ENCODE data around the gene STAC. TPM values are rescaled to one million over a fixed set of nuclear protein-coding genes. Genes with fewer than 3 reads are reported as not detected.
"Not testable (repeated sequence)": the region's sequence is repeated elsewhere in the genome, so short reads cannot be mapped to it uniquely, and the experiment has no call there.

The STAC gene
- total RNA-seq, 2 donors from 2014 or later, result 0.30 TPM; not detected in 1

- H3K4me3 Mint-ChIP-seq, result no peak overlapping the region
These were observed 114.3 kb downstream of the STAC start for GRCh38 chr3:36494461-36495109.

GRCh38 chr3:36496684-36497633, 116.7 kb downstream of the STAC start:
- no peak for ATAC-seq (replicated peaks)
- H3K36me3 Mint-ChIP-seq (ENCODE audit: low read depth), result no peaks in the 10 kb centered on the region
- no peaks in the 10 kb centered on the region for H3K4me1 Mint-ChIP-seq
- no peak overlapping the region for H3K4me3 Mint-ChIP-seq
- peaks cover 9% of the 10 kb centered on the region for H3K27me3 Mint-ChIP-seq
- H3K9me3 Mint-ChIP-seq, result no peaks in the 10 kb centered on the region
- H3K27ac Mint-ChIP-seq, result no peak overlapping the region

More at GRCh38 chr3:36494461-36495109, 114.3 kb downstream of the STAC start:
- Mint-ChIP-seq H3K9me3 (no peaks in the 10 kb centered on the region), H3K4me1 (no peaks in the 10 kb centered on the region), H3K36me3 (ENCODE audit: low read depth) (no peaks in the 10 kb centered on the region), H3K27ac (no peak overlapping the region), H3K27me3 (peaks cover 9% of the 10 kb centered on the region)
- ATAC-seq (replicated peaks), result no peak

- not testable (repeated sequence) for H3K9me3 Mint-ChIP-seq; H3K27me3 Mint-ChIP-seq; H3K36me3 Mint-ChIP-seq (ENCODE audit: low read depth); H3K27ac Mint-ChIP-seq; H3K4me1 Mint-ChIP-seq; H3K4me3 Mint-ChIP-seq; ATAC-seq (replicated peaks)
These were observed 119.7 kb downstream of the STAC start for GRCh38 chr3:36500053-36500452.

GRCh38 chr3:36501616-36502015, 121.3 kb downstream of the STAC start:
- ATAC-seq (replicated peaks), result no peak
- no peak overlapping the region for H3K27ac Mint-ChIP-seq
- H3K4me3 Mint-ChIP-seq, result no peak overlapping the region
- H3K36me3 Mint-ChIP-seq (ENCODE audit: low read depth), result no peaks in the 10 kb centered on the region
- H3K4me1 Mint-ChIP-seq, result no peaks in the 10 kb centered on the region
- peaks cover 2% of the 10 kb centered on the region for H3K27me3 Mint-ChIP-seq
- H3K9me3 Mint-ChIP-seq, result no peaks in the 10 kb centered on the region

GRCh38 chr3:36505393-36505792, 125.1 kb downstream of the STAC start:
- H3K27ac Mint-ChIP-seq, result no peak overlapping the region
- no peak for ATAC-seq (replicated peaks)
- H3K9me3 Mint-ChIP-seq, result peaks cover 5% of the 10 kb centered on the region
- H3K4me1 Mint-ChIP-seq, result no peaks in the 10 kb centered on the region
- H3K4me3 Mint-ChIP-seq, result no peak overlapping the region
- H3K36me3 Mint-ChIP-seq (ENCODE audit: low read depth), result no peaks in the 10 kb centered on the region
- peaks cover 3% of the 10 kb centered on the region for H3K27me3 Mint-ChIP-seq

- Mint-ChIP-seq H3K27ac (no peak overlapping the region), H3K36me3 (ENCODE audit: low read depth) (no peaks in the 10 kb centered on the region), H3K9me3 (peaks cover 5% of the 10 kb centered on the region), H3K4me1 (no peaks in the 10 kb centered on the region), H3K4me3 (no peak overlapping the region), H3K27me3 (peaks cover 6% of the 10 kb centered on the region)
- no peak for ATAC-seq (replicated peaks)
These were observed 131.6 kb downstream of the STAC start for GRCh38 chr3:36511791-36512486.

- no peaks in the 10 kb centered on the region for H3K36me3 Mint-ChIP-seq (ENCODE audit: low read depth)
- H3K27ac Mint-ChIP-seq, result no peak overlapping the region
- peaks cover 6% of the 10 kb centered on the region for H3K27me3 Mint-ChIP-seq
- no peak overlapping the region for H3K4me3 Mint-ChIP-seq
- peaks cover 5% of the 10 kb centered on the region for H3K9me3 Mint-ChIP-seq
- no peak for ATAC-seq (replicated peaks)
- no peaks in the 10 kb centered on the region for H3K4me1 Mint-ChIP-seq
These were observed 132.3 kb downstream of the STAC start for GRCh38 chr3:36512555-36512954.

GRCh38 chr3:36514171-36514570, 133.9 kb downstream of the STAC start:
- H3K27ac Mint-ChIP-seq, result no peak overlapping the region
- no peak for ATAC-seq (replicated peaks)
- no peaks in the 10 kb centered on the region for H3K9me3 Mint-ChIP-seq
- no peak overlapping the region for H3K4me3 Mint-ChIP-seq
- H3K36me3 Mint-ChIP-seq (ENCODE audit: low read depth), result no peaks in the 10 kb centered on the region
- H3K27me3 Mint-ChIP-seq, result peaks cover 3% of the 10 kb centered on the region
- H3K4me1 Mint-ChIP-seq, result no peaks in the 10 kb centered on the region

GRCh38 chr3:36519682-36520081, 139.4 kb downstream of the STAC start:
- Mint-ChIP-seq H3K36me3 (ENCODE audit: low read depth) (no peaks in the 10 kb centered on the region), H3K27me3 (no peaks in the 10 kb centered on the region), H3K9me3 (no peaks in the 10 kb centered on the region), H3K4me1 (no peaks in the 10 kb centered on the region), H3K4me3 (no peak overlapping the region), H3K27ac (no peak overlapping the region)
- no peak for ATAC-seq (replicated peaks)

GRCh38 chr3:36520241-36521006, 140.1 kb downstream of the STAC start:
- no peak overlapping the region for H3K27ac Mint-ChIP-seq
- no peaks in the 10 kb centered on the region for H3K36me3 Mint-ChIP-seq (ENCODE audit: low read depth)
- no peaks in the 10 kb centered on the region for H3K9me3 Mint-ChIP-seq
- no peaks in the 10 kb centered on the region for H3K4me1 Mint-ChIP-seq
- H3K4me3 Mint-ChIP-seq, result no peak overlapping the region
- ATAC-seq (replicated peaks), result no peak
- no peaks in the 10 kb centered on the region for H3K27me3 Mint-ChIP-seq

- H3K4me3 Mint-ChIP-seq, result no peak overlapping the region
- no peaks in the 10 kb centered on the region for H3K36me3 Mint-ChIP-seq (ENCODE audit: low read depth)
- H3K27me3 Mint-ChIP-seq, result no peaks in the 10 kb centered on the region
- H3K27ac Mint-ChIP-seq, result no peak overlapping the region
- H3K4me1 Mint-ChIP-seq, result no peaks in the 10 kb centered on the region
- no peaks in the 10 kb centered on the region for H3K9me3 Mint-ChIP-seq
- no peak for ATAC-seq (replicated peaks)
These were observed 140.7 kb downstream of the STAC start for GRCh38 chr3:36521007-36521379.

- H3K4me3 Mint-ChIP-seq, result no peak overlapping the region
These were observed 144.3 kb downstream of the STAC start for GRCh38 chr3:36524560-36524959.

GRCh38 chr3:36525115-36525801, 145.0 kb downstream of the STAC start:
- no peak for ATAC-seq (replicated peaks)
- no peak overlapping the region for H3K4me3 Mint-ChIP-seq
- no peak overlapping the region for H3K27ac Mint-ChIP-seq
- no peaks in the 10 kb centered on the region for H3K27me3 Mint-ChIP-seq
- H3K4me1 Mint-ChIP-seq, result no peaks in the 10 kb centered on the region
- no peaks in the 10 kb centered on the region for H3K36me3 Mint-ChIP-seq (ENCODE audit: low read depth)
- no peaks in the 10 kb centered on the region for H3K9me3 Mint-ChIP-seq

More at GRCh38 chr3:36524560-36524959, 144.3 kb downstream of the STAC start:
- Mint-ChIP-seq H3K9me3 (no peaks in the 10 kb centered on the region), H3K27ac (no peak overlapping the region), H3K36me3 (ENCODE audit: low read depth) (no peaks in the 10 kb centered on the region), H3K4me1 (no peaks in the 10 kb centered on the region), H3K27me3 (no peaks in the 10 kb centered on the region)
- no peak for ATAC-seq (replicated peaks)
